Endothelial cell of umbilical vein (primary cell): Measurements from ENCODE around the gene NPM3. TPM values are rescaled to one million over a fixed set of nuclear protein-coding genes. Genes with fewer than 3 reads are reported as not detected.

ENCODE experiments used
- BruUV-seq: library from RNA; stranded (reverse); fragments of 400-500 nt; replicated peaks from 2 replicates; lab custom pipeline; 2021; lab: Mats Ljungman, UMichigan
- CTCF ChIA-PET: fragments of 300-600, 350-600 bp; sonication (Branson Sonifier 250); formaldehyde crosslinking; loops from one replicate; lab custom pipeline; 2021; ENCODE audit warnings: antibody characterized with exemption, inconsistent platforms; lab: Charles Lee
- POLR2A ChIA-PET: fragments of 300-600, 350-600 bp; sonication (Branson Sonifier 250); formaldehyde crosslinking; loops from one replicate; lab custom pipeline; 2021; ENCODE audit warnings: antibody characterized with exemption, inconsistent platforms; lab: Charles Lee
- DNase-seq: peaks from one replicate; pipeline ENCODE4 v3.0.0-alpha.2; 2011; ENCODE audit warnings: low read depth, low spot score
- FAIRE-seq: peaks from 2 replicates; lab custom pipeline; 2011; peaks lifted over from hg19 to GRCh38; lab: Jason Lieb, UNC
- H2AFZ ChIP-seq: 2 replicates; pipeline ENCODE4 v1.6.0; 2012; ENCODE audit warnings: low read depth, low read length, control low read depth, inconsistent platforms
- H3K27ac ChIP-seq: 2 replicates; pipeline ENCODE4 v1.5.1; 2011; ENCODE audit warnings: low read depth, mild to moderate bottlenecking, control low read depth, low read length, moderate library complexity; ENCODE audit not compliant: insufficient read depth
- H3K27me3 ChIP-seq, 2 experiments: 2 replicates each; pipeline versions ENCODE4 v1.6.0 to v1.6.1; 2011; ENCODE audit warnings: low read length in 2 of 2, mixed read lengths in 1 of 2; ENCODE audit not compliant: control insufficient read depth in 2 of 2, insufficient read depth in 2 of 2
- H3K36me3 ChIP-seq, 2 experiments: 2 replicates in 1 of 2; 3 replicates in 1 of 2; pipeline ENCODE4 v1.5.1; 2011; ENCODE audit warnings: low read length in 2 of 2, mild to moderate bottlenecking in 1 of 2, moderate library complexity in 1 of 2; ENCODE audit not compliant: control insufficient read depth in 2 of 2, insufficient read depth in 2 of 2; ENCODE audit errors: extremely low read depth in 1 of 2
- H3K4me1 ChIP-seq: 3 replicates; pipeline ENCODE4 v1.5.1; 2011; ENCODE audit warnings: mild to moderate bottlenecking, low read length; ENCODE audit not compliant: control insufficient read depth, insufficient read depth; ENCODE audit errors: extremely low read depth
- H3K4me2 ChIP-seq: 2 replicates; pipeline ENCODE4 v1.6.1; 2011; ENCODE audit warnings: low read length, control low read depth, mixed read lengths; ENCODE audit not compliant: insufficient read depth
- H3K4me3 ChIP-seq, 3 experiments: fragments of 200-600 bp in 1 of 3; sonication (generic), shearing (Covaris generic) in 1 of 3; replicated peaks in 1 of 3; 2 replicates each; pipeline ENCODE4 v1.5.1; 2011 to 2016; ENCODE audit warnings: control low read depth in 3 of 3, low read length in 3 of 3, mild to moderate bottlenecking in 2 of 3, inconsistent platforms in 1 of 3, low read depth in 1 of 3, moderate library complexity in 1 of 3; ENCODE audit not compliant: insufficient read depth in 1 of 3
- H3K79me2 ChIP-seq: 2 replicates; pipeline ENCODE4 v1.6.0; 2012; ENCODE audit warnings: low read length, inconsistent platforms; ENCODE audit not compliant: control insufficient read depth, insufficient read depth
- H3K9ac ChIP-seq: replicated peaks from 2 replicates; pipeline ENCODE3; 2011; ENCODE audit warnings: low read length, control low read depth; ENCODE audit not compliant: insufficient read depth; ENCODE audit errors: extremely low read depth
- H3K9me1 ChIP-seq: replicated peaks from 3 replicates; pipeline ENCODE4 v1.6.0; 2011; ENCODE audit warnings: mild to moderate bottlenecking, low read length; ENCODE audit not compliant: control insufficient read depth, insufficient read depth; ENCODE audit errors: extremely low read depth
- H3K9me3 ChIP-seq: replicated peaks from 2 replicates; pipeline ENCODE4 v1.5.1; 2012; ENCODE audit warnings: low read length, inconsistent platforms; ENCODE audit not compliant: control insufficient read depth, insufficient read depth
- H4K20me1 ChIP-seq: replicated peaks from 2 replicates; pipeline ENCODE3; 2011; ENCODE audit warnings: mild to moderate bottlenecking, low read length; ENCODE audit not compliant: control insufficient read depth, insufficient read depth; ENCODE audit errors: extremely low read depth
- CTCF ChIP-seq, 2 donors: IDR thresholded peaks; 1 replicate in 1 of 2; 2 replicates in 1 of 2; pipeline ENCODE4 v1.5.1; 2011; ENCODE audit warnings: low read length in 2 of 2, mild to moderate bottlenecking in 2 of 2, moderate library complexity in 2 of 2, control low read depth in 1 of 2, inconsistent platforms in 1 of 2, low read depth in 1 of 2; ENCODE audit not compliant: insufficient read depth in 1 of 2; ENCODE audit errors: extremely low read depth in 1 of 2
- EZH2 ChIP-seq: IDR thresholded peaks from 2 replicates; pipeline ENCODE4 v1.6.1; 2012; ENCODE audit warnings: borderline replicate concordance, low read depth, mild to moderate bottlenecking, moderate library complexity, low read length, inconsistent platforms; ENCODE audit not compliant: severe bottlenecking
- FOS ChIP-seq: IDR thresholded peaks from 2 replicates; pipeline ENCODE4 v1.6.1; 2011; ENCODE audit warnings: mild to moderate bottlenecking, low read length, moderate library complexity, borderline replicate concordance; ENCODE audit not compliant: insufficient read depth
- GATA2 ChIP-seq: IDR thresholded peaks from 2 replicates; pipeline ENCODE4 v1.7.0; 2011; ENCODE audit warnings: low read depth, mild to moderate bottlenecking, moderate library complexity, mixed read lengths, low read length; ENCODE audit not compliant: insufficient read length, insufficient read depth
- JUN ChIP-seq: IDR thresholded peaks from 2 replicates; pipeline ENCODE4 v1.6.1; 2011; ENCODE audit warnings: borderline replicate concordance, low read depth; ENCODE audit not compliant: insufficient read length, insufficient read depth
- MAX ChIP-seq: IDR thresholded peaks from 2 replicates; pipeline ENCODE4 v1.6.1; 2011; ENCODE audit not compliant: insufficient read depth, insufficient read length
- MYC ChIP-seq: IDR thresholded peaks from one replicate; pipeline ENCODE4 v1.6.1; 2011; ENCODE audit warnings: mild to moderate bottlenecking, low read depth, low read length
- POLR2A ChIP-seq: IDR thresholded peaks from 2 replicates; pipeline ENCODE4 v1.6.1; 2012; ENCODE audit warnings: low read depth, mild to moderate bottlenecking, control low read depth, low read length
- POLR2AphosphoS5 ChIP-seq: IDR thresholded peaks from 2 replicates; pipeline ENCODE4 v1.6.1; 2012; ENCODE audit warnings: low read depth, mild to moderate bottlenecking, control low read depth, low read length, moderate library complexity; ENCODE audit not compliant: insufficient read depth
- dilution Hi-C: fragments of 300-500 bp; cut with MboI; formaldehyde crosslinking; loops from one replicate; pipeline ENCODE4 v1.15.0; 2019; ENCODE audit warnings: low sequenced_read_pairs; ENCODE audit not compliant: extremely low pct_ligation_motif_present
- intact Hi-C: fragments of 100-400 bp; cut with micrococcal nuclease; formaldehyde crosslinking; loops from one replicate; pipeline ENCODE4 v1.10.0; 2022
- polyA plus RNA-seq, 4 experiments: library from polyadenylated mRNA; depleted of rRNA in 3 of 4; stranded (reverse) in 3 of 4; unstranded in 1 of 4; fragments of >200 nt; gene quantifications; 2 replicates each; pipeline versions ENCODE4 v1.2.1 to v1.2.3, GENCODE V29; 2011 to 2012; ENCODE audit warnings: missing spikeins in 1 of 4
- total RNA-seq: library from RNA; stranded (reverse); gene quantifications from 2 replicates; pipeline ENCODE4 v1.2.3, GENCODE V29; 2021

NPM3 gene
- total and polyA plus RNA-seq, 2 donors (not counting 3 experiments of a cell fraction or from before 2014, with no cell fraction given) = 55.4 to 71.3 TPM

GRCh38 chr10:101818872-101819633, 35.8 kb upstream of the NPM3 start:
- dilution Hi-C loops (no loop called here), intact Hi-C loops (loop anchor here (1.0 to 5.0 kb wide), 4 partner anchors 11 to 314 kb away; partner anchors contain the start of genes ARMH3, NPM3 and PPRC1)
- H3K4me1 ChIP-seq = peaks cover 19% of the 10 kb centered on the region
- peak overlapping the region; percentile 27 to 64 (median 31) for H3K4me3 ChIP-seq
- H3K9me3 ChIP-seq = no peaks in the 10 kb centered on the region
- peak overlapping the region; percentile 64 for H3K9ac ChIP-seq
- no peaks in the 10 kb centered on the region for H3K27me3 ChIP-seq
- TF ChIP-seq POLR2A = no peak
- no peak for TF ChIP-seq MYC
- TF ChIP-seq FOS = no peak
- no peak for TF ChIP-seq GATA2
- no peak for TF ChIP-seq CTCF (IDR thresholded peaks at IDR 0.05; ENCODE audit: extremely low read depth in 1 of 2, insufficient read depth in 1 of 2, low read depth in 1 of 2, low read length in 2 of 2)
- no peak for TF ChIP-seq JUN
- no peak for TF ChIP-seq POLR2AphosphoS5
- TF ChIP-seq EZH2 = no peak
- no peak for TF ChIP-seq MAX
- H3K79me2 ChIP-seq = peaks cover 42% of the 10 kb centered on the region
- no peaks in the 10 kb centered on the region for H3K9me1 ChIP-seq
- FAIRE-seq = peak; percentile 31
- CTCF ChIA-PET = interaction anchor here (1.0 to 5.4 kb wide), 9 partner anchors 16 to 254 kb away, joined by 3 to 39 read pairs (median 8); partner anchors contain the start of gene ARMH3
- no peak for DNase-seq
- POLR2A ChIA-PET = interaction anchor here (0.7 to 1.4 kb wide), 5 partner anchors 11 to 35 kb away, joined by 3 to 6 read pairs (median 5); no protein-coding TSS in a partner anchor
- TSS peak; percentile 47 for BruUV-seq
- no peaks in the 10 kb centered on the region for H3K36me3 ChIP-seq
- H4K20me1 ChIP-seq = peaks cover 17% of the 10 kb centered on the region
- peak overlapping the region; percentile 93 for H2AFZ ChIP-seq
- peak overlapping the region; percentile 51 for H3K27ac ChIP-seq
- peak overlapping the region; percentile 92 for H3K4me2 ChIP-seq
